ENCODE data around the gene PHC2. TPM values are rescaled to one million over a fixed set of nuclear protein-coding genes. Genes with fewer than 3 reads are reported as not detected.

Gene PHC2
- total RNA-seq, 1 donor from 2014 or later: 140 TPM

GRCh38 chr1:33368431-33368830 lies 62.5 kb downstream of the PHC2 start:
- DNase-seq (ENCODE audit: low read depth): no peak
- H3K4me3 ChIP-seq (ENCODE audit: low read depth, low read length): no peak overlapping the region
- TF ChIP-seq CTCF (conservative IDR thresholded peaks at IDR 0.05; ENCODE audit: low read depth, low read length): no peak

GRCh38 chr1:33367485-33368405 lies 63.1 kb downstream of the PHC2 start:
- no peak overlapping the region for H3K4me3 ChIP-seq (ENCODE audit: low read depth, low read length)
- peak; percentile 96 for TF ChIP-seq CTCF (conservative IDR thresholded peaks at IDR 0.05; ENCODE audit: low read depth, low read length)
- DNase-seq (ENCODE audit: low read depth): no peak

GRCh38 chr1:33366762-33367484 lies 64.0 kb downstream of the PHC2 start:
- H3K4me3 ChIP-seq (ENCODE audit: low read depth, low read length): no peak overlapping the region
- no peak for TF ChIP-seq CTCF (conservative IDR thresholded peaks at IDR 0.05; ENCODE audit: low read depth, low read length)
- DNase-seq (ENCODE audit: low read depth): no peak

GRCh38 chr1:33365560-33365997 lies 65.3 kb downstream of the PHC2 start:
- no peak for TF ChIP-seq CTCF (conservative IDR thresholded peaks at IDR 0.05; ENCODE audit: low read depth, low read length)
- no peak overlapping the region for H3K4me3 ChIP-seq (ENCODE audit: low read depth, low read length)
- no peak for DNase-seq (ENCODE audit: low read depth)

GRCh38 chr1:33364565-33364918 lies 66.4 kb downstream of the PHC2 start:
- DNase-seq (ENCODE audit: low read depth): no peak
- no peak for TF ChIP-seq CTCF (conservative IDR thresholded peaks at IDR 0.05; ENCODE audit: low read depth, low read length)

GRCh38 chr1:33363470-33363861 lies 67.4 kb downstream of the PHC2 start:
- DNase-seq (ENCODE audit: low read depth): no peak
- no peak overlapping the region for H3K4me3 ChIP-seq (ENCODE audit: low read depth, low read length)
- no peak for TF ChIP-seq CTCF (conservative IDR thresholded peaks at IDR 0.05; ENCODE audit: low read depth, low read length)

More at GRCh38 chr1:33364565-33364918, 66.4 kb downstream of the PHC2 start:
- H3K4me3 ChIP-seq (ENCODE audit: low read depth, low read length): no peak overlapping the region

All from epithelial cell of proximal tubule (primary cell).